Measurements from ENCODE around the gene RIN3.

RIN3 gene

GRCh38 chr14:92686900-92687427 is 173.4 kb downstream of the RIN3 start:
- H3K27me3 ChIP-seq (ENCODE audit: insufficient read depth, low read length, poor library complexity) = no peaks in the 10 kb centered on the region
- H2BK5ac ChIP-seq (ENCODE audit: low read length) = no peak overlapping the region
- no peak overlapping the region for H3K4me3 ChIP-seq (ENCODE audit: low read length)
- H3K4me1 ChIP-seq (ENCODE audit: control insufficient read depth, low read depth, low read length) = no peaks in the 10 kb centered on the region
- no peak overlapping the region for H2AK5ac ChIP-seq (ENCODE audit: low read length)
- no peak overlapping the region for H4K8ac ChIP-seq (ENCODE audit: low read depth, low read length)
- H4K5ac ChIP-seq (ENCODE audit: low read length) = no peak overlapping the region
- no peak overlapping the region for H2BK120ac ChIP-seq (ENCODE audit: low read depth, low read length)
- H3K79me1 ChIP-seq (ENCODE audit: low read length) = no peaks in the 10 kb centered on the region
- H3K4ac ChIP-seq (ENCODE audit: low read depth, low read length) = no peak overlapping the region
- H3K23ac ChIP-seq (ENCODE audit: low read length) = no peak overlapping the region
- H3K36me3 ChIP-seq (ENCODE audit: control insufficient read depth, insufficient read depth, low read length) = no peaks in the 10 kb centered on the region
- WGBS (ENCODE audit: extremely low coverage, insufficient coverage, low lambda C conversion rate) = no CpG with 5 or more reads among the region's 45 CpGs
- no peaks in the 10 kb centered on the region for H3K79me2 ChIP-seq (ENCODE audit: control insufficient read depth, insufficient read depth, low read length)
- peak overlapping the region; percentile 81 for H3K4me2 ChIP-seq (ENCODE audit: low read length)
- peak; percentile 91 for DNase-seq
- peak overlapping the region; percentile 85 for H3K56ac ChIP-seq (ENCODE audit: low read length)
- peak overlapping the region; percentile 64 for H3K9ac ChIP-seq (ENCODE audit: low read length)
- H3K27ac ChIP-seq (ENCODE audit: low read depth, low read length) = no peak overlapping the region
- H3K18ac ChIP-seq (ENCODE audit: low read length) = no peak overlapping the region
- no peak overlapping the region for H2BK15ac ChIP-seq (replicated peaks; ENCODE audit: low read depth)

GRCh38 chr14:92687681-92688433 is 174.3 kb downstream of the RIN3 start:
- Histone ChIP-seq H2AK5ac (ENCODE audit: low read length) (no peak overlapping the region), H3K36me3 (ENCODE audit: control insufficient read depth, insufficient read depth, low read length) (no peaks in the 10 kb centered on the region), H2BK5ac (ENCODE audit: low read length) (no peak overlapping the region), H2BK15ac (replicated peaks; ENCODE audit: low read depth) (no peak overlapping the region), H3K9ac (ENCODE audit: low read length) (peak overlapping the region; percentile 51), H3K79me1 (ENCODE audit: low read length) (no peaks in the 10 kb centered on the region), H3K4ac (ENCODE audit: low read depth, low read length) (no peak overlapping the region), H4K5ac (ENCODE audit: low read length) (no peak overlapping the region), H3K79me2 (ENCODE audit: control insufficient read depth, insufficient read depth, low read length) (no peaks in the 10 kb centered on the region), H4K8ac (ENCODE audit: low read depth, low read length) (no peak overlapping the region), H2BK120ac (ENCODE audit: low read depth, low read length) (no peak overlapping the region), H3K18ac (ENCODE audit: low read length) (no peak overlapping the region), H3K23ac (ENCODE audit: low read length) (no peak overlapping the region), H3K4me1 (ENCODE audit: control insufficient read depth, low read depth, low read length) (no peaks in the 10 kb centered on the region), H3K27me3 (ENCODE audit: insufficient read depth, low read length, poor library complexity) (no peaks in the 10 kb centered on the region), H3K4me2 (ENCODE audit: low read length) (peak overlapping the region; percentile 67), H3K27ac (ENCODE audit: low read depth, low read length) (no peak overlapping the region), H3K4me3 (ENCODE audit: low read length) (peak overlapping the region; percentile 22), H3K56ac (ENCODE audit: low read length) (peak overlapping the region; percentile 78)
- WGBS (ENCODE audit: extremely low coverage, insufficient coverage, low lambda C conversion rate) = no CpG with 5 or more reads among the region's 80 CpGs
- DNase-seq = peak; percentile 44

- no peak overlapping the region for H4K5ac ChIP-seq (ENCODE audit: low read length)
- H3K4me3 ChIP-seq (ENCODE audit: low read length) = no peak overlapping the region
- no peak overlapping the region for H2BK15ac ChIP-seq (replicated peaks; ENCODE audit: low read depth)
- H3K9ac ChIP-seq (ENCODE audit: low read length) = no peak overlapping the region
- no peak overlapping the region for H2AK5ac ChIP-seq (ENCODE audit: low read length)
- H3K23ac ChIP-seq (ENCODE audit: low read length) = no peak overlapping the region
- H2BK5ac ChIP-seq (ENCODE audit: low read length) = no peak overlapping the region
- H3K4ac ChIP-seq (ENCODE audit: low read depth, low read length) = no peak overlapping the region
- no peaks in the 10 kb centered on the region for H3K36me3 ChIP-seq (ENCODE audit: control insufficient read depth, insufficient read depth, low read length)
- H3K4me2 ChIP-seq (ENCODE audit: low read length) = no peak overlapping the region
- H3K18ac ChIP-seq (ENCODE audit: low read length) = no peak overlapping the region
- no peaks in the 10 kb centered on the region for H3K4me1 ChIP-seq (ENCODE audit: control insufficient read depth, low read depth, low read length)
- no peaks in the 10 kb centered on the region for H3K79me2 ChIP-seq (ENCODE audit: control insufficient read depth, insufficient read depth, low read length)
- no peak for DNase-seq
- no peaks in the 10 kb centered on the region for H3K27me3 ChIP-seq (ENCODE audit: insufficient read depth, low read length, poor library complexity)
- H3K56ac ChIP-seq (ENCODE audit: low read length) = no peak overlapping the region
- no peak overlapping the region for H4K8ac ChIP-seq (ENCODE audit: low read depth, low read length)
- WGBS (ENCODE audit: extremely low coverage, insufficient coverage, low lambda C conversion rate) = no CpG with 5 or more reads among the region's 30 CpGs
- H3K79me1 ChIP-seq (ENCODE audit: low read length) = no peaks in the 10 kb centered on the region
- H3K27ac ChIP-seq (ENCODE audit: low read depth, low read length) = no peak overlapping the region
- H2BK120ac ChIP-seq (ENCODE audit: low read depth, low read length) = no peak overlapping the region
Observed at GRCh38 chr14:92688434-92689375, 175.1 kb downstream of the RIN3 start.

GRCh38 chr14:92690171-92691011 is 176.8 kb downstream of the RIN3 start:
- Histone ChIP-seq H2AK5ac (ENCODE audit: low read length) (no peak overlapping the region), H3K79me1 (ENCODE audit: low read length) (no peaks in the 10 kb centered on the region), H3K9ac (ENCODE audit: low read length) (no peak overlapping the region), H3K4me1 (ENCODE audit: control insufficient read depth, low read depth, low read length) (no peaks in the 10 kb centered on the region), H3K18ac (ENCODE audit: low read length) (no peak overlapping the region), H3K4me3 (ENCODE audit: low read length) (no peak overlapping the region), H2BK15ac (replicated peaks; ENCODE audit: low read depth) (no peak overlapping the region), H4K8ac (ENCODE audit: low read depth, low read length) (no peak overlapping the region), H3K27me3 (ENCODE audit: insufficient read depth, low read length, poor library complexity) (no peaks in the 10 kb centered on the region), H4K5ac (ENCODE audit: low read length) (no peak overlapping the region), H3K23ac (ENCODE audit: low read length) (no peak overlapping the region), H3K27ac (ENCODE audit: low read depth, low read length) (no peak overlapping the region), H3K79me2 (ENCODE audit: control insufficient read depth, insufficient read depth, low read length) (no peaks in the 10 kb centered on the region), H2BK5ac (ENCODE audit: low read length) (no peak overlapping the region), H3K56ac (ENCODE audit: low read length) (no peak overlapping the region), H3K4me2 (ENCODE audit: low read length) (no peak overlapping the region), H3K4ac (ENCODE audit: low read depth, low read length) (no peak overlapping the region), H3K36me3 (ENCODE audit: control insufficient read depth, insufficient read depth, low read length) (no peaks in the 10 kb centered on the region), H2BK120ac (ENCODE audit: low read depth, low read length) (no peak overlapping the region)
- no CpG with 5 or more reads among the region's 13 CpGs for WGBS (ENCODE audit: extremely low coverage, insufficient coverage, low lambda C conversion rate)
- DNase-seq = peak; percentile 36

- no peaks in the 10 kb centered on the region for H3K79me1 ChIP-seq (ENCODE audit: low read length)
- no peak overlapping the region for H4K8ac ChIP-seq (ENCODE audit: low read depth, low read length)
- no peak overlapping the region for H3K56ac ChIP-seq (ENCODE audit: low read length)
- H2BK120ac ChIP-seq (ENCODE audit: low read depth, low read length) = no peak overlapping the region
- H2BK5ac ChIP-seq (ENCODE audit: low read length) = no peak overlapping the region
- no peak overlapping the region for H3K4ac ChIP-seq (ENCODE audit: low read depth, low read length)
- H2AK5ac ChIP-seq (ENCODE audit: low read length) = no peak overlapping the region
- no peak overlapping the region for H3K9ac ChIP-seq (ENCODE audit: low read length)
- no peaks in the 10 kb centered on the region for H3K79me2 ChIP-seq (ENCODE audit: control insufficient read depth, insufficient read depth, low read length)
- H3K4me3 ChIP-seq (ENCODE audit: low read length) = no peak overlapping the region
- H3K4me1 ChIP-seq (ENCODE audit: control insufficient read depth, low read depth, low read length) = no peaks in the 10 kb centered on the region
- no peak overlapping the region for H4K5ac ChIP-seq (ENCODE audit: low read length)
- H3K27me3 ChIP-seq (ENCODE audit: insufficient read depth, low read length, poor library complexity) = no peaks in the 10 kb centered on the region
- H3K36me3 ChIP-seq (ENCODE audit: control insufficient read depth, insufficient read depth, low read length) = no peaks in the 10 kb centered on the region
- H3K27ac ChIP-seq (ENCODE audit: low read depth, low read length) = no peak overlapping the region
- H3K18ac ChIP-seq (ENCODE audit: low read length) = no peak overlapping the region
- no peak overlapping the region for H3K4me2 ChIP-seq (ENCODE audit: low read length)
- DNase-seq = no peak
- H2BK15ac ChIP-seq (replicated peaks; ENCODE audit: low read depth) = no peak overlapping the region
- no peak overlapping the region for H3K23ac ChIP-seq (ENCODE audit: low read length)
- WGBS (ENCODE audit: extremely low coverage, insufficient coverage, low lambda C conversion rate) = no CpG with 5 or more reads among the region's 2 CpGs
Observed at GRCh38 chr14:92692822-92693226, 179.2 kb downstream of the RIN3 start.

Measured in mesendoderm (in vitro differentiated cells).